GM21619 (cell line): ENCODE data around the gene JAKMIP1.
A peak's percentile ranks its signal among the peaks of the same experiment; 100 is the strongest.

Source experiments
- ATAC-seq: cut with Tn5 transposase; IDR thresholded peaks from one replicate; pipeline ENCODE4 v1.9.1; 2021; ENCODE audit not compliant: unreplicated experiment

Gene JAKMIP1

GRCh38 chr4:6200011-6200921 lies at the start of gene JAKMIP1:
Gene JAKMIP1 (minus strand): TSS chr4:6200549. CDS start chr4:6112850, 87,699 bp downstream.
- ATAC-seq: peak; percentile 82

- ATAC-seq: no peak
Observed at GRCh38 chr4:6248394-6248793, 48.0 kb upstream of the JAKMIP1 start.

DNA sequence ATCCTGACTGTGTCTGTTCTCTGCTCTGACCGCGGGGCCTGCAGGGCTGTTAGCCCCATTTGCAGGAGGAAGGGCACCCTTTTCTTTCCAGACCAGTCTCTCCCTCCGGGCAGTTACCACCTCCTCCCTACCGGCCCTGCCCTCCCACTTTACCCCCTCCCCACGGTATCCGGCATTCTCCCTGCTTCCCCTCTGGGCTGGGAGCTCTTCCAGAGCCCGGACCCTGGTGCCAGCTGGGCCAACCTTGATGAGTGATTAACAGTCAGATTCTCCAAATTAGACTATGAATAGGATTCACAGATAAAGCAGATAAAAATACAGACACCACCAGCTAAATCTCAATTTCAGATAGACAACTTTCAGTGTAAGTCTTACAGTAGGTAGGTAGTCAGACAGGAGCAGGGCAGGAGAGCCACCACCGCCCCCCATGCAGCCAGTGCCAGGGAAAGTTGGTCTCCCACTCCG lies 45.9 kb upstream of the JAKMIP1 start:
- no peak for ATAC-seq

DNA sequence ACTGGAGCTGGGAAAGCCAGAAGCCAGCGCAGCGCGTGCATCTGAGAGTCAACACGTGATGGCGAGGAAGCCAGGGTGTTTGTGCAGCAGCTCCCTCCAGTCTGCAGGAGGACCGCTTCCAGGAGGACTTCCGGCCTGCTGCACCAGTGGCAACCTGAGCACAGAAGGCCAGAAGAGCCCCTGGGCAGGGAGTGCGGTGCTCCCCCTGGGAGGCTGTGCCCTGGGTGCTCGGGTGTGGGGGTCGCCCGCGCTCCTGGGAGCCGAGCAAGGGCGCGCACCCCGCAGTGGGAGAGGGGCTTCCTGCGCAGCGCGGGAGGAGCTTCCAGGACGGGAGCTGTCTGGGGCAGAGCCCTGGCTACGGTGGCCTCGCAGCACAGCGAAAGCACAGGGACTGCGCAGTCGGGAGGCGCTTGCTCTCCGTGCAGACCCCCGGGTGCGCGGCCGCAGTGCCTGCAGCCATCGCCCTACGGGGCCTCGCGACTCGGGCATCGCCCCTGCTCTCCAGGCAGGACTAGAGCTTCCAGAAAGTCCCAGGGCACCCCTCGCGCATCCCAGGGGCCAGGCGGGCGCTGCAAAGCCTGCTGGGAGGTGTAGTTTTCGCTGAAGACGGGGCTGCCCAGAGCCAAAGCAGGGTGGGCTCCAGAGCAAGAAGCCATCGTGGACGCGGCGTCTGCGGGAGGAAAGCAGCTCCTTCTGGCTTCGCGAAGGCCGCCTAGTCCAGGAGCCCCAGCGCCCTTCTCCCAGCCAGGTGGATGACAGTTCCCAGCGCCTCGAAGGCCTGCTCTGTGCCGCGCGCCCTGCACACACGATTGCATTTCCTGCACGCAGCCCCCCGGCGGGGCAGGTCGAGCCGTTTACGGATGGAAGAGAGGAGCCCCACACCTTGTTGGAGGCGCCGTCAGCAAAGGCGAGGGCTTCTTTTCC lies 45.2 kb upstream of the JAKMIP1 start:
- ATAC-seq: no peak

DNA sequence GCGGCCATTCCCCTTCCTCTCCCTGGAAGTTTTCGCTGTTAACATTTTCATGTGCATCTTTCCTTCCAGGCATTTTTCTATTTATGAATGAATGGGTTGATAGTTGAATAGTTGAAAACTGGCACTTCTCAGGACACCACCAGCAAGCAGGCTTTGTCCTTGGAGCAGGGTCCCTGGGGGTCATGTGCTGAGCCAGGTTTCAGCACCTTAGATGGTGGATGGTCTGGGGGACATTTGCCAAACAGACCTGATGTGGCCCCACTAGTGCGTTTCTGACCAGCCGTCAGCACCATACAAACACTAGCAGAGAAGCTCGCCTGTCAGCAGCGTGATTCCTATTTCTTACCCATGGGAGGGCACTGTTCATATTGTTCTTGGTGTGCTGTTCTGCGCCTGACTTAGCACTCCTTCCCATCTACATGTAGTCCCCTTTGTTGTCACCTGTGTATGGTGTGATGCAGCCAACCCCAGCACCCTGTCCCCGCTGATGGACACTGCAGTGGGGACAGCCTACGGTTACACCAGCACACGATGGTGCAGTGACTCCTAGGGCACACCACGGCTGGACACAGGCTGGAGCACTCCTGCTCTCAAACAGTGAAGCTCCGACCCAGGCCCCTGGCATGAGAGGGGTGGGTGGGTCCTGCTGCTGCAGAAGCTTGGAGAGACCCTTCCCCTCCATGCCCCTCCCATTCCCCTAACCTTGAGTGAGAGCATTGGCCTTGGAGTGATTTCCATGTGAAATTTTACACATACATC lies 42.1 kb upstream of the JAKMIP1 start:
- ATAC-seq: no peak

- no peak for ATAC-seq
Observed at GRCh38 chr4:6241062-6241845, 40.9 kb upstream of the JAKMIP1 start.

DNA sequence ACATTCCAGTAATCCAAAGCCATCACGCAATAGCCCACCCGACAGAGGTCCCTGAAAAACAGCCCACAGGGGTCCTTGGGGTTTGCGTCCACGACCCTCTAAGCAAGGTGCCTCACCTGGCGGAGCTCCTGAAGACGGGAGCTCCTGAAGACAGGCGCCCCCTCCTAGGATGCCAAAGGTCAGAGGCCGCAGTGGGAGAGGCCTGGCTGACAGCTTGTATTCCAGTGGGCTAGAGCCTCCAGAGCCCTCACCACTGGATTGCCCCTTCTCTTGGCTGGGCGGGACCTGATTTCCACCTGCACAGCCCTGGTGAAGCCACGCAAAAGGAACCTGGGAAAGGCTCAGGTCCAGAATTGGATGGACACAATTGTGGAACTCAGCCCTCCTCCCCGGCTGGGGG lies 39.6 kb upstream of the JAKMIP1 start:
- no peak for ATAC-seq

DNA sequence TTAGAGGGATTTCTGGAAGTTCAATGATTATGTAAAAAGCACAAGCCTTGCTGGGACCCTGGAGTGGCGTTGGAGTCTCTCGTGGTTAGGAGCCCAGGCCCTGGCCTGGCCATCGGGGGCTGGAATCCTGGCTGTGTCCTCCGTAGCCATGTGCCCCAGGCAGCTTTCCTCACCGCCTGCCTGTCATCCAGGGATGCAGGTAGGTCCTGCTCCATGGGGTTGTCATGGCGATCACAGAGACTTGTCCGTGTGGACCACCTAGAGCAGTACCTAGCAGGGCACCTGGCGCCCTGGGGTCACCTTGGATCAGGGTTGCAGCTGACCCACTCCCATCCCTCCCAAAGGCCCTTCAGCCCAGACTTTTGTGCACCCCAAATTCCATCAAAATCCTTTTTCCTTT lies 39.1 kb upstream of the JAKMIP1 start:
- no peak for ATAC-seq

DNA sequence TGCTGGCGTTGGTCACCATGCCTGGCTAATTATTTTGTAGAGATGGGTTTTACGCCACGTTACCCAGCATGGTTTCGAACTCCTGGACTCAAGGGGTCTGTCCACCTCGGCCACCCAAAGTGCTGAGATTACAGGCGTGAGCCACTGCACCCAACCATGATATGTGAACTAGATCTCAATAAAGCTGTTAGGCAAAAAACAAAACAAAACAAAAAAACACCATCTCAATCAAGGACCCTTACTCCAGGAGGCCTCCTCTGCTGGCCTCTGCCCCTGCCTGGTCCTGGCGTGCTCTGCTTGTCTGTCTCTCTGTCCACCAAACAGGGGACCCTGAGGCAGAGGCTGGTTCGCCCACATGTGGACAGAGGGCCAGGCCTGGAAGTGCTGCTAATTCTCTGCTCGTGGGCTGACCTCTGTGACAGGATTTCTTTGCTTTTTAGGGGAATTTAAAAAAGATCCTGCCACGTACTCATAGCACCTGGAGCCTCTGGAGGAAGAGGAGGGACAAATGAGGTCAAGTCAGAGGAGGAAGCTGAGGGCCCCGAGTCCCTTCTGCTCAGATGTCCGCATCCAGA lies 36.6 kb upstream of the JAKMIP1 start:
- ATAC-seq: no peak

- no peak for ATAC-seq
Observed at GRCh38 chr4:6235901-6236640, 35.7 kb upstream of the JAKMIP1 start.

- no peak for ATAC-seq
Observed at GRCh38 chr4:6235012-6235411, 34.7 kb upstream of the JAKMIP1 start.

GRCh38 chr4:6233929-6234328 lies 33.6 kb upstream of the JAKMIP1 start:
- ATAC-seq: no peak

DNA sequence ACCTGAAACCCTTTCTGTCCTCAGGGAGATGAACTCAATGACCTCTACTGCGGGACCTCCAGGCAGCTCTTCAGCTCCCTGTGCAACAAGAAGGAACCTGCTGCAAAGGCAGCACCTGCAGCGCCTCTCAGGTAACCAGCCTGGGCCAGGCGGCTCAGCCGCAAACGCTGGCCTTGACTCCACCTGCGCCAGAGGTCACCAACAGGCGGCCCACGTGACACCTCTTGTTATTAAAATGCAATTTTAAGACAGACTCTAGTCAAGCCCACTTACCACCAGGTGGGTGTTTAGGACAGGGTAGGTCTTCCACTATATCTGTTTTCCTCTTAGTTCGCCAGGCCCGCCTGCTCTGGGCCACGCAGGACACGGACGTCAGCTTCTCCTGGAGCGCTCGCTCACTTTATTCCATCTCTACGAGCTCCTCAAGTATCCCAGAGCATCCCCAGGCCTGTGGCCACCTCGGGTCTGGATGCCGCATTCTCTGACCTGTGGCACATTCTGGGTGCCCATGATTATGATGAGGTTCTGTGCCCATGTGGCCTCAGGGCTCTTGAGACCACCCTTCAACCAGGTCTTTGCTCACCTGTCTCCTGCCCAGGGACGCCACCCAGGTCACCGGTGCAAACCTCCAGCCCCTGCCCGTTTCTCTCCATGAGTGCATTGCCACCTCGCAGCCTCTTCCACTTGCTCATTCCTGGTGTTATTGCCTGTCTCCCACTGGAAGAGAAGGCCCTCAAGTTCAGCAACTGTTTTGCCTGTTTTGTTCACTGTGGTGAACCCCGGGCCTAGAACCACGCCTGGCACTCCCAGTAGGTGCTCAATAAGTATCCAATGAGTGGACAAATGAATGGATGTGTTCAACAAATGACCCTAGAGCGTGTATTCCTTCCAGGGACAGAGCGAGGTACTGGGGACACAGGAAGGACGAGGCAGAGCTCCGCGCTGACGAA lies 32.8 kb upstream of the JAKMIP1 start:
- no peak for ATAC-seq

- no peak for ATAC-seq
Observed at GRCh38 chr4:6231663-6232165, 31.4 kb upstream of the JAKMIP1 start.

DNA sequence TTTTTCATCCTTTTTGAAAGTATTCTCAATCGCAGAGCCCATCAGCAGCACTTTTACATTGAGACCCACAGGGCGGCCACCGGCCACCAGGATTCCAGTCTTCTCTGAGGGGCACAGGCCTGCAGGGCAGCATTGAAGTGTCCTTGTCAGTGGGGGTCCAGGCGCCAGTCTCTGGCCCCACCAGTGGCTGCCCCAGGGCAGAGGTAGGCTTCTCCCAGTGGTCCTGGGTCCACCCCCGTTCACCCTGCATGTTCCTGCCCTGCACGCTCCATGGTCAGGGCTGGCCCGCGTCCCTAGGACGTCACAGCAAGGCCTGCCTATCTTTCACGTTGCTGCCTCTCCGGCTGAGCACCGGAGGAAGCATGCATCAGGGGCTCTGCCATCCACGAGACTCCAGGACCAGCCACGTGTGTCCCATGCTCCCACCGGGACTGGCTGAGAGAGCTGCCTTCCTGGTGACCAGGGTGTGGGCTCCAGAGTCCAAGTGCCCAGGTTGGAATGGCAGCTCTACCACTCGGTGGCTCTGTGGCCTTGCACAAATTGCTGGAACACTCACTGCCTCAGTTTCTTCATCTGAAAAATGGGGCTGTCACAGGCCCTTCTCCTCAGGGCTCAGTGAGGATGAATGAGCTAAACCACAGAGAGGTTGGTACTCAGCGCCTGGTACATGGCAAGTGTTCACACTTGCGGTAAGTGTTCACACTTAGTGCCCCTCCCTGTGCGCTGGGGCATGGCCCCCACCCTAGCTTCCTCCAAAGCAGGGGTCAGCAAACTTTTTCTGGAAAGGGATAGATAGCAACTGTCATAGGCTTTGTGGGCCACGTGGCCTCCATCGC lies 30.7 kb upstream of the JAKMIP1 start:
- no peak for ATAC-seq

- ATAC-seq: no peak
Observed at GRCh38 chr4:6230502-6230785, 30.1 kb upstream of the JAKMIP1 start.
